Mesenchymal stem cell (in vitro differentiated cells and primary cell): ENCODE measurements around the gene GRIK4.

Source experiments
- DNase-seq: peaks from one replicate; pipeline ENCODE4 v3.0.0-alpha.2; 2013
- H2AFZ ChIP-seq: one replicate; pipeline ENCODE4 v1.6.1; 2013; ENCODE audit warnings: low read depth, mild to moderate bottlenecking, control low read depth, inconsistent platforms, low read length, moderate library complexity
- H2AK5ac ChIP-seq: 2 replicates; pipeline ENCODE4 v1.6.1; 2013; ENCODE audit warnings: low read length, moderate library complexity, mild to moderate bottlenecking, inconsistent platforms; ENCODE audit not compliant: severe bottlenecking
- H2BK120ac ChIP-seq: one replicate; pipeline ENCODE4 v1.6.1; 2013; ENCODE audit warnings: low read depth, mild to moderate bottlenecking, inconsistent platforms, low read length, moderate library complexity
- H2BK12ac ChIP-seq, 2 experiments: one replicate each; pipeline ENCODE4 v1.6.1; 2013; ENCODE audit warnings: inconsistent platforms in 2 of 2, low read length in 2 of 2, mild to moderate bottlenecking in 2 of 2, moderate library complexity in 2 of 2, control low read depth in 1 of 2
- H2BK15ac ChIP-seq: one replicate; pipeline ENCODE4 v1.6.1; 2013; ENCODE audit warnings: mild to moderate bottlenecking, low read depth, inconsistent platforms; ENCODE audit not compliant: poor library complexity, severe bottlenecking
- H2BK5ac ChIP-seq: 2 replicates; pipeline ENCODE4 v1.6.1; 2013; ENCODE audit warnings: low read depth, mild to moderate bottlenecking, low read length, control low read depth, inconsistent platforms; ENCODE audit not compliant: poor library complexity, severe bottlenecking
- H3K14ac ChIP-seq, 2 experiments: one replicate each; pipeline ENCODE4 v1.6.1; 2013; ENCODE audit warnings: inconsistent platforms in 2 of 2, low read length in 2 of 2, control low read depth in 1 of 2, mild to moderate bottlenecking in 1 of 2, moderate library complexity in 1 of 2
- H3K18ac ChIP-seq, 2 experiments: one replicate each; pipeline ENCODE4 v1.6.1; 2013; ENCODE audit warnings: inconsistent platforms in 2 of 2, low read length in 2 of 2, control low read depth in 1 of 2, low read depth in 1 of 2, mild to moderate bottlenecking in 1 of 2
- H3K23ac ChIP-seq, 2 experiments: one replicate each; pipeline ENCODE4 v1.6.1; 2013; ENCODE audit warnings: inconsistent platforms in 2 of 2, low read length in 2 of 2, mild to moderate bottlenecking in 2 of 2, moderate library complexity in 2 of 2, control low read depth in 1 of 2
- H3K27ac ChIP-seq: 2 replicates; pipeline ENCODE4 v1.5.1; 2013; ENCODE audit warnings: mild to moderate bottlenecking, moderate library complexity, low read length, control low read depth, inconsistent platforms; ENCODE audit not compliant: poor library complexity, severe bottlenecking
- H3K27me3 ChIP-seq, 2 experiments: 2 replicates each; pipeline versions ENCODE4 v1.6.1 to v1.7.0; 2013; ENCODE audit warnings: low read length in 2 of 2, mild to moderate bottlenecking in 2 of 2, moderate library complexity in 2 of 2, control low read depth in 1 of 2, inconsistent platforms in 1 of 2; ENCODE audit not compliant: control insufficient read depth in 1 of 2, insufficient read depth in 1 of 2
- H3K36me3 ChIP-seq, 2 experiments: 2 replicates each; pipeline versions ENCODE4 v1.6.1 to v1.7.0; 2013; ENCODE audit warnings: low read length in 2 of 2, control low read depth in 1 of 2, inconsistent platforms in 1 of 2, low read depth in 1 of 2, mild to moderate bottlenecking in 1 of 2; ENCODE audit not compliant: insufficient read depth in 2 of 2, control insufficient read depth in 1 of 2
- H3K4ac ChIP-seq, 2 experiments: one replicate each; pipeline ENCODE4 v1.6.1; 2013; ENCODE audit warnings: inconsistent platforms in 2 of 2, low read length in 2 of 2, mild to moderate bottlenecking in 2 of 2, moderate library complexity in 2 of 2, control low read depth in 1 of 2, low read depth in 1 of 2
- H3K4me1 ChIP-seq: 2 replicates; pipeline ENCODE4 v1.6.1; 2013; ENCODE audit warnings: low read depth, low read length, control low read depth; ENCODE audit not compliant: control insufficient read depth, insufficient read depth
- H3K4me2 ChIP-seq: 2 replicates; pipeline ENCODE4 v1.6.1; 2013; ENCODE audit warnings: low read length, mild to moderate bottlenecking, inconsistent platforms; ENCODE audit not compliant: poor library complexity, severe bottlenecking
- H3K4me3 ChIP-seq, 2 experiments: 2 replicates each; pipeline versions ENCODE4 v1.5.1 to v1.7.0; 2013; ENCODE audit warnings: low read length in 2 of 2, mild to moderate bottlenecking in 2 of 2, control low read depth in 1 of 2, low read depth in 1 of 2; ENCODE audit not compliant: insufficient read depth in 1 of 2
- H3K79me1 ChIP-seq: replicated peaks from 2 replicates; pipeline ENCODE4 v1.6.1; 2013; ENCODE audit warnings: mild to moderate bottlenecking, control low read depth, low read length, inconsistent platforms; ENCODE audit not compliant: poor library complexity, severe bottlenecking
- H3K9ac ChIP-seq: 2 replicates; pipeline ENCODE4 v1.7.0; 2013; ENCODE audit warnings: mild to moderate bottlenecking, low read length, moderate library complexity
- H3K9me3 ChIP-seq: 2 replicates; pipeline ENCODE4 v1.7.0; 2013; ENCODE audit warnings: mild to moderate bottlenecking, low read length; ENCODE audit not compliant: control insufficient read depth
- H4K8ac ChIP-seq: one replicate; pipeline ENCODE4 v1.6.1; 2013; ENCODE audit warnings: inconsistent platforms, mild to moderate bottlenecking, low read length, moderate library complexity
- H4K91ac ChIP-seq: one replicate; pipeline ENCODE4 v1.6.1; 2013; ENCODE audit warnings: mild to moderate bottlenecking, low read length, inconsistent platforms
- WGBS: methylation state at CpG from one replicate; pipeline ENCODE4 v1.1.7; 2013; ENCODE audit warnings: mixed read lengths; 5-methylcytosine and 5-hydroxymethylcytosine counted together

Gene GRIK4

DNA sequence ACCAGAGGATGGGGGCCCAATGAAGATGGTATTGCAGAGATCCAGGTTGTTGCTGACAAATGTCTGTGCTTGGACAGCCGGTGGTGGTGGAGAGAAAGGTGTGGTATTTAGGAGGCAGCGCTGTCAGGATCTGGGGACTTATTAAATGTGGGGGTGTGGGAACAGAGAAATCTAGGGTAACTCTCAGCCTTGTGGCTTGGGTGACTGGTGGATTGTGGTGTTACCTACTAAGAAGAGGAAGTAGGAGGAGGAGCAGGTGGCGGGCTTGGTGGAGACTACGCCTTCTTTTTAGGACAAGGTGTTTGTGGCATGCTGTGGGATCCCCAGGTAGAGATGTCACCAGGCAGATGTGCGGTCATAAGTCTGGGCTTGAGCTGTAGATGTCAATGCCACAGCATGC, 144.0 kb downstream of the GRIK4 start:
- WGBS: 96% methylated on average over 5 of the region's 5 CpGs

DNA sequence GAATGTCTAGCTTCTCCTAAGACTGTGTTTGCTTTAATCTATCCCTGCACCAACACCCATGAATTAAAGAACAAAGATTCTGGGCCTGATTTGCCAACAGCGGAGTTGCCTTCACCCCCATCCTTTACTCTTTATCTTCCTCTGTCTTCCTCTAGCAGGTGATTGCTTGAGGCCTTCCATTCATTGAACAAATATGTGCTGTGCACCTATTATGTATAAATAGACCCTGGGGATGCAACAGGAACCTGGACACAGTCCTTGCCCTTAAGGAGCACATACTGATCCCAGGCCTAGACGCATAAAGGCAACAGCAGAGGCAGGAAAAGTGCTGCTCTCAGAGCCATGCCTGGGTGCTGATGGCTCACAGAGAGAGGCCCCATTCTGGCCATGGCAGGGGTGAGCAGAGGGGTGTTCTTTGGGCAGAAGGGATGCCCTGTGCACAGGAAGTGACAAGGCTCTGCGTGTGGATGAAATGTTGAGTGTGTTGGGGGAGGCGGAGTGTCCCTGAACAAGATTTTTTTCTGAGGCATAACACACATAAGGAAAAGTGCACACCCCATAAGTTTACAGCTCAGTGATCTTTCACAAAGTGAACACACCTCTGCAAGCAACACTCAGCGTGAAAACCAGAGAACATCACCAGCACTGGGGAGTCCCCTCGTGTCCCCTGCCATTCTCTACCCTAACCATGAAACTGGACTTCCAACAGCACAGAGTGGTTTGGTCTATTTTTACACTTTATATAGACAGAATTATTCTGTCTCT, 145.9 kb downstream of the GRIK4 start:
- H2BK12ac ChIP-seq: no peak overlapping the region
- no peak overlapping the region for H3K27ac ChIP-seq
- no peaks in the 10 kb centered on the region for H3K79me1 ChIP-seq
- H3K18ac ChIP-seq: no peak overlapping the region
- no peaks in the 10 kb centered on the region for H3K36me3 ChIP-seq
- H3K4me3 ChIP-seq: no peak overlapping the region
- no peak overlapping the region for H3K9ac ChIP-seq
- H2BK5ac ChIP-seq: no peak overlapping the region
- no peak overlapping the region for H2BK120ac ChIP-seq
- peaks cover 5% of the 10 kb centered on the region for H3K4me1 ChIP-seq
- H4K91ac ChIP-seq: no peak overlapping the region
- no peak overlapping the region for H2AK5ac ChIP-seq
- H3K14ac ChIP-seq: no peak overlapping the region
- no peak overlapping the region for H2BK15ac ChIP-seq
- H4K8ac ChIP-seq: no peak overlapping the region
- H3K4ac ChIP-seq: no peak overlapping the region
- DNase-seq: no peak
- peaks cover 62 to 66% of the 10 kb centered on the region in 2 experiments for H3K27me3 ChIP-seq
- peaks cover 3% of the 10 kb centered on the region for H3K9me3 ChIP-seq
- H3K4me2 ChIP-seq: no peak overlapping the region
- H2AFZ ChIP-seq: no peak overlapping the region
- H3K23ac ChIP-seq: no peak overlapping the region
- 84% methylated on average over 4 of the region's 6 CpGs for WGBS

More for the DNA sequence above, 144.0 kb downstream of the GRIK4 start:
- Histone ChIP-seq H2BK12ac (no peak overlapping the region), H3K27ac (no peak overlapping the region), H3K27me3 (peaks cover 57 to 71% of the 10 kb centered on the region in 2 experiments), H3K14ac (no peak overlapping the region), H3K4me2 (no peak overlapping the region), H3K9ac (no peak overlapping the region), H4K8ac (no peak overlapping the region), H2AK5ac (no peak overlapping the region), H2BK5ac (no peak overlapping the region), H3K79me1 (no peaks in the 10 kb centered on the region), H3K4me1 (peaks cover 5% of the 10 kb centered on the region), H2BK15ac (no peak overlapping the region), H3K9me3 (peaks cover 3% of the 10 kb centered on the region), H4K91ac (no peak overlapping the region), H3K18ac (no peak overlapping the region), H2AFZ (no peak overlapping the region), H3K4ac (no peak overlapping the region), H3K4me3 (no peak overlapping the region), H3K23ac (no peak overlapping the region), H2BK120ac (no peak overlapping the region), H3K36me3 (no peaks in the 10 kb centered on the region)
- DNase-seq: no peak

DNA sequence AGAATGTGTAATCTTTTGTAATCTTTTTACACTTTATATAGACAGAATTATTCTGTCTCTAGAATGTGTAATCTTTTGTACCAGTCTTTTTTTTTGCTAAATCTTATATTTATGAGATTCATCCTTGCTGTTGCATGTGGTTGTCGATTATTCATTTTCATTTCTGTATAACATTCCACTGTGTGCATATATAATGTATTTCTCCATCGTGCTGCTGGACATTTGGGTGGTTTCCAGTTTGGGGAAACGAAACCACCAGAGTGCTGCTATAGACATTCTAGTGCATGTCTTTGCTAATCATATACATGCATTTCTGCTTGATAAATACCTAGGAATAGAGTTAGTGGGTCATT, 146.5 kb downstream of the GRIK4 start:
- Histone ChIP-seq H2BK12ac (no peak overlapping the region), H3K27me3 (peaks cover 63 to 66% of the 10 kb centered on the region in 2 experiments), H3K18ac (no peak overlapping the region), H3K4me2 (no peak overlapping the region), H4K8ac (no peak overlapping the region), H3K23ac (no peak overlapping the region), H3K4me3 (no peak overlapping the region), H2BK5ac (no peak overlapping the region), H2BK120ac (no peak overlapping the region), H2BK15ac (no peak overlapping the region), H3K27ac (no peak overlapping the region), H2AK5ac (no peak overlapping the region), H3K36me3 (no peaks in the 10 kb centered on the region), H2AFZ (no peak overlapping the region), H3K14ac (no peak overlapping the region), H3K9me3 (peaks cover 3% of the 10 kb centered on the region), H3K4me1 (peaks cover 5% of the 10 kb centered on the region), H3K4ac (no peak overlapping the region), H4K91ac (no peak overlapping the region), H3K9ac (no peak overlapping the region), H3K79me1 (no peaks in the 10 kb centered on the region)
- DNase-seq: no peak
- WGBS: no CpG with 5 or more reads among the region's 3 CpGs

DNA sequence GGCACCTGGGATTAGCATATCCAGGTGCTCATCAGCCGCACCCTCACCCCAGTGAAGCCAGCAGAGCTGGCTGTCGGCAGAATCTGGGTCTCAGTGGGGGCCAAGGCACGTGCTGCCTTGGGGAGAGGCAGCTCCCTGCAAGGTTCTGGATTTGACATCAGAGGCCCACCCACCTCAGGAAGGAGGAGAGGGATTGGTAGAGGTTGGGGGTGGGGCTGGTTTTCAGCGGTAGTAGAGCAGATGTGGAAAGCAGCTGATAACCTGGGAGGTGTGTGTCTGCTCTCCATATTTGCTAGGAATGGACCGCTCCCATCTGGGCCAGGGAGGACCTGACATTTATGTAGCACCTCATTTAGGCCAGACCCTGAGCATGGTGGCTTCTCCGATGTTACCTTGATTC, 147.5 kb downstream of the GRIK4 start:
- no peak overlapping the region for H3K18ac ChIP-seq
- no peak overlapping the region for H2AFZ ChIP-seq
- H2BK5ac ChIP-seq: no peak overlapping the region
- H2AK5ac ChIP-seq: no peak overlapping the region
- no peak overlapping the region for H3K23ac ChIP-seq
- no peak overlapping the region for H3K9ac ChIP-seq
- H3K4me1 ChIP-seq: peaks cover 5% of the 10 kb centered on the region
- no peak overlapping the region for H3K4me3 ChIP-seq
- H3K4me2 ChIP-seq: no peak overlapping the region
- H3K79me1 ChIP-seq: no peaks in the 10 kb centered on the region
- no peak overlapping the region for H2BK12ac ChIP-seq
- no peak overlapping the region for H2BK15ac ChIP-seq
- H3K4ac ChIP-seq: no peak overlapping the region
- H3K27me3 ChIP-seq: peaks cover 65 to 70% of the 10 kb centered on the region in 2 experiments
- H3K14ac ChIP-seq: no peak overlapping the region
- no peak for DNase-seq
- no peak overlapping the region for H4K91ac ChIP-seq
- no peaks in the 10 kb centered on the region for H3K9me3 ChIP-seq
- H3K27ac ChIP-seq: no peak overlapping the region
- no peaks in the 10 kb centered on the region for H3K36me3 ChIP-seq
- no peak overlapping the region for H4K8ac ChIP-seq
- H2BK120ac ChIP-seq: no peak overlapping the region
- 86% methylated on average over 6 of the region's 6 CpGs for WGBS
